Activated CD8-positive, alpha-beta memory T cell treated with anti-CD3 and anti-CD28 coated beads, Interleukin-2, amount 50 U/mL, for 24 hours (primary cell): Measurements from ENCODE around the gene TMOD1.
"Not testable (repeated sequence)": the region's sequence is repeated elsewhere in the genome, so short reads cannot be mapped to it uniquely, and the experiment has no call there.

Source experiments
- DNase-seq: peaks from one replicate; pipeline ENCODE4 v3.0.0-alpha.2; 2020; ENCODE audit errors: extremely low read depth

Gene TMOD1

GRCh38 chr9:97501177-97501971 lies at the start of gene TMOD1:
Gene TMOD1, plus strand, starts transcription at chr9:97501666. Its CDS starts 22,523 bp downstream, at chr9:97524189.
- DNase-seq: no peak

DNA sequence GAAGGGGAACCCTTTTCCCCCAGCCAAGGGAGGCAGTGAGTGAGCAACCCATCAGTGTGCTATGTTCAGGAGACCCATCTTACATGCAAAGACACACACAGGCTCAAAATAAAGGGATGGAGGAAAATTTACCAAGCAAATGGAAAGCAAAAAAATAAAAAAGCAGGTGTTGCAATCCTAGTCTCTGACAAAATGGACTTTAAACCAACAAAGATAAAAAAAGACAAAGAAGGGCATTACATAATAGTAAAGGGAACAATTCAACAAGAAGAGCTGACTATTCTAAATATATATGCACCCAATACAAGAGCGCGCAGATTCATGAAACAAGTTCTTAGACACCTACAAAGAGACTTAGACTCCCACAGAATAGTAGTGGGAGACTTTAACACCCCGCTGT lies 47.9 kb upstream of the TMOD1 start:
- not testable (repeated sequence) for DNase-seq

DNA sequence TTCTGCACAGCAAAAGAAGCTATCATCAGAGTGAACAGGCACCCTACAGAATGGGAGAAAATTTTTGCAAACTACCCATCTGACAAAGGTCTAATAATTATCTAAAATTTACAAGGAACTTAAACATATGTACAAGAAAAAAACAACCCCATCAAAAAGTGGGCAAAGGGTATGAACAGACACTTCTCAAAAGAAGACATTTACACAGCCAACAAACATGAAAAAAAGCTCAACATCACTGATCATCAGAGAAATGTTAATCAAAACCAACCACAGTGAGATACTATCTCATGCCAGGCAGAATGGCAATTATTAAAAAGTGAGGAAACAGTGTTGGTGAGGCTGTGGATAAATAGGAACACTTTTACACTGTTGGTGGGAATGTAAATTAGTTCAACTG lies 44.6 kb upstream of the TMOD1 start:
- DNase-seq: not testable (repeated sequence)

DNA sequence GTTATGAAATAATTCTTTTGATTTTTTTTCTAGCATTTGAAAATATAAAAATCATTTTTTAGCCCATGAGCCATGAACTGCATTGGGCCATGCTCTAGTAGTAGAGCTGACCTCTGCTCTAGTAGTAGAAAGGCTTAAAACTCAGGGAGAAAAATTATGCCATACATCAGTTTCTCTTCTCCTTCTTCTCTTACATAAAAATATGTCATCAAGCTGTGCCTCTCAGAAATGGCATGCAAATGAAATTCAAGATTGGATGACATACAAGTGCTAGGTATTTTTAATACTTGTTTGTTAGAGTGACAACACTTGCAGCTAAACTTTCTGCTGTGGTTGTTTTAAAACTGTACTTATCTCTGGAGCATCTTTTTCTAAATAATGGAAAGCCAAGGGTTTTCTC lies 42.1 kb upstream of the TMOD1 start:
- DNase-seq: no peak

GRCh38 chr9:97462159-97462558 lies 39.3 kb upstream of the TMOD1 start:
- no peak for DNase-seq

- no peak for DNase-seq
Observed at GRCh38 chr9:97462914-97463313, 38.6 kb upstream of the TMOD1 start.

DNA sequence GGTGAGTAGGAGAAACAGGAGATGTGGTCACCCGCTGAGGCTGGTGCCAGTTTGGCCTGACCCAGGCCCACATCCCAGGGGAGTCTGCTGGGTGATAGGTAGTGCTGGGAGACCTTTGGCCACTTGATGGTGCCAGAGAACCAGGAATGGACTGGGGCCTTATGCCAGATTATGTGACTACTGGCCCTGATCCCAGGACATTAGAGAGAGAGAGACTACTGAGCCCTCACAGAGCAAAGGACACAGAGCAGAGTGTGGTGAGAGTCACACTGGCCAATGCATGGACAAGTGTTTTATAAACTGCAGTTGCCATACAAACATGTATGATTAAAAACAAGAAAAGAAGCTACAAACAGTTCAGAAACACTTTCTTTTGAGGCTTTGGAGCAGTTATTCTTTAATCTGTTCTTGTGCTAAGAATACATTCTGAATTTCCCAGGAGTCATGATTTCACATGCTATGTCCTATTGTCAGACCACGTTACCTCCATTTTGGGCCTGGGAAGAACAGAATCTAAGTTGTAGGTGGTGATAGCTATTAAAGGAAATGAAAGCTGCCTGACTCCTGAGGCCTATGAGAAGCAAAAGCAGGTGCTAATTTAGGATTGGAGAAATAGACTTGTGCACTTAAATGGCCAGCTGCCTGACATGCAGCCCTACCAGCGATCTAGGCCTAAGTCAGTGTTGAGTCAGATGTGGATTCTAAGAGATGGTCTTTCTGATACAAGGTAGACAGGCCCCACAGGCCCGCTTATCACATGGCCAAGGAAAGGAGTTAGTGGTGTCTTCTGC lies 32.6 kb upstream of the TMOD1 start:
- no peak for DNase-seq

DNA sequence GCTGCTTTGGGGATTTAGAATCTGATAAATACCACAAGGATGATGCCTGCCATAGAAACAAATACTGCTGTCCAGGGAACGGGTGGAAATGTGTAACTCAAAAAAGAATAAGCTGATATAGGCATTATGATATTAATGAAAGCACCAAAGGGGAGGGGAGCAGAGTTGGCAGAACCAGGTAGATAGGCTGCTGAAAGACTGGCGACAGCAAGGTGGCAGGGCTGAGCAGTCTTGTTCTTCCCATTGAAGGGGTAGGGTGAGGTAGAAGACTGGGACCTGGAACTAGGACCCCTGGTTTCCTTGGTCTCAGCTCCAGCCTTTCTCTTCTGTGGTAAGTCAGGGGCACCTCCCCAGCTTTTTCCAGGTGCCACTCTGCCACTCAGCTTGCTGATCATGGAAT lies 31.4 kb upstream of the TMOD1 start:
- no peak for DNase-seq

- no peak for DNase-seq
Observed at GRCh38 chr9:97473717-97474116, 27.7 kb upstream of the TMOD1 start.

GRCh38 chr9:97474372-97474925 lies 27.0 kb upstream of the TMOD1 start:
- DNase-seq: no peak

DNA sequence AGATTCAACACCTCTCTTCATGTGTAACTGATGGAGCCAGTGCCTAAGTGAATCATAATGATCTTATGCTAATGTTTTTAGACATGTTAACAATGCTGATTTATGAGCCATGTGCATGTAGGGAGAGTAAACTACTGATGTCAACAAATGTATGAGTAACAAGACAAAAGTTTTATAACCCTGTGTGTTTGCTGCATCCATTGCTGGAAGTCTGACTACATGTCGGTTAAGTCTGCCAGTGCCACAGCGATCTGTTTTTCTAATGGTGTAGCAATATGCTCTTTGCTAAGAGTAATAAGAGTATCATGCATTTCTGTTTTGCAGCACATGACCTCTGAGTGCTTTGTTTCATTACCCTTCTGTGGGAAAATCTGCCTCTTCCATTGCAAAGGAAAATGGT lies 26.4 kb upstream of the TMOD1 start:
- no peak for DNase-seq

GRCh38 chr9:97478301-97478981 lies 23.0 kb upstream of the TMOD1 start:
- no peak for DNase-seq

DNA sequence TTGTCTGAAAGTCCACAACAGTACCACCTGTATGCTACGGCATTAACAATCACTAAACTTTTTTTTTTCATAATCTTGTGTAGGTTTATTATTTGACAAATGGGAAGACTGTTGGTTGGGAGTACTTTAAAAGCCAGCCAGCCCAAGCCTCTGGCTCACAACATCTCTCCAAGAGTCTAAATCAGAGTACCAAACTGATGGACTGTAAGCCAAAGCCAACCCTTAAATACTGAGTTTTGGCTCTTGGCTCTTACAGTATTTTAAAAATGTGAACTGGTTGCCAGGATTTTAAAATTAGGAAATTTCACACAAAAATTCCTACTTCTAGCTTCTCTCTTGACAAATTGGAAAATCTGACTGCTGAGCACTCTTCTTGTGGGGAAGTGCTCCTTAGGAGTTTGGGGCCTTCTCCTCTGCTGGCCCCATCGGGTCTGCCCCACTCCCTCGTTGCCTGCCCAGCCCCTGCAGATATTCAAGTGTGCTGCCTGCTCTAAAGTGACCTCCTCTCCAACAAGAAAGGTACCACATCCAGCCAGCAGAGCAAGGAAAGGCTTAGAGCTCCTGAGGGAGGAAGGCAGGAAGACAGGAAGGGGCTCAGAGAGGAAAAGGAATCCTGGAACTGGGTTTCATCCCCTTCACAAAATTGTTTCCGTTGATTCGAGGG lies 21.8 kb upstream of the TMOD1 start:
- no peak for DNase-seq

GRCh38 chr9:97480174-97480573 lies 21.3 kb upstream of the TMOD1 start:
- no peak for DNase-seq

DNA sequence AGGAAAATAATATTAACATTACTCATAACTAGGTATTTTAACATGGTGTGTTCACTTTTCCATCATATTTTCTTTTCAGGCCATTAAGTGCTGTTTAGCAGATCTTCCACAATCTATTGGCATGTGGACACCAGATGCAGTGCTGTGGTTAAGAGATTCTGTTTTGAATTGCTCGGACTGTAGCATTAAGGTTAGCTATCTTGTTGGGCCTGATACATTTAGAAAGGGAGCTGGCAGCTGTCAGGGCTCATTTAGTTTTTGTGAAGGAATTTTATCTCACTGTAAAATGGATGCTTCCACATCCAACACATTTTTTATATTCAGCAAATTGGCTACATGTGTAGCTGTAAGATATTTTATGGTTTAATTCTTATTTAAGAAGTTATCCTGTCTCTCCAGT lies 20.7 kb upstream of the TMOD1 start:
- no peak for DNase-seq

GRCh38 chr9:97484134-97484533 lies 17.3 kb upstream of the TMOD1 start:
- DNase-seq: no peak

DNA sequence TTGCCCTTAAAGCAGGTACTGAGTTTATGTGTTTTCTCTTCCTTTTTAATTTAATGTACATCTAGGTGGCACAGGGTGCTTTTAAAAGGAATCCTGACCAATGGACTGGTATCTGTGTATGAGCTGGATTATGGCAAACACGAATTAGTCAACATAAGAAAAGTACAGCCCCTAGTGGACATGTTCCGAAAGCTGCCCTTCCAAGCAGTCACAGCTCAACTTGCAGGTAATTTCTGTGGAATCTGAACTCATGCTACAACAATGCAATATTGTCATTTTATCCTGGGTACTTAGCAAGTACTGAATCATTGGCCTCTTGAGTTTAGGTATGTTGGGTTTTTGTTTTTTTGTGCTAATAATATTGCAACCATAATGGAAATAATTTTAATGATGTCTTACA lies 14.4 kb upstream of the TMOD1 start:
- no peak for DNase-seq

GRCh38 chr9:97487861-97488260 lies 13.6 kb upstream of the TMOD1 start:
- no peak for DNase-seq

GRCh38 chr9:97491216-97491999 lies 10.1 kb upstream of the TMOD1 start:
- no peak for DNase-seq

GRCh38 chr9:97497558-97498375 lies 3.7 kb upstream of the TMOD1 start:
- DNase-seq: not testable (repeated sequence)
